Measurements from ENCODE around the gene TMEM178B.

TMEM178B gene

DNA sequence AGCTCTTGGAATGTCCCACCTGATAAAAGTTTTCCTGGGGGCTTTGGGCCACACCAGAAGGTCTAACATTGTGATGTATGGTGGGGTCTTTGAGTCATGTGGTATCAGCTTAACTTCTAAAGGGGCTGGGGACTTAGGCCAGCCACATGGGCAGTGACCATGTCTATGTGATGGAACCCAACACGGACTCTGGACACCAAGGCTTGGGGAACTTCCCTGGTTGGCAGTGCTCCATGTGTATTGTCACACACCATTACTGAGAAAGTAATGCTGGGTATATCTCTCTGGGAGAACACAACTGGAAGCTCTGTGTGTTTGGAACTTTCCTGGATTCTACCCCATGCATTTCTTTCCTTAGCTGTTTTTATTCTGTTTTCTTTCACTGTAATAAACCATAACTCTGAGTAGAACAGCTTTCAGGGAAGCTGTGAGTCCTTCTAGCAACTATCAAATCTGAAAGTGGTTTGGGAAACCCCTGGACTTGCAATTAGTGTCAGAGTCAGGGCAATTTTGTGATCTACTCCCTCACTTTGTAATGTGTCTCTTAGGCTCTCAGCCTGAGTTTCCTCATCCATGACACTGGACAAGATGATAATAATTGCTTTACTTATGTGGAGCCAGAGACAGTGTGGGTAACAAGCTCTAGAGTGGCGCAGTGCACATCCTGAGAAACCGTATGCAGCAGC, 448.9 kb downstream of the TMEM178B start:
- no peak overlapping the region for H3K4me3 ChIP-seq (ENCODE audit: low read length)
- TF ChIP-seq ZNF274 (IDR thresholded peaks at IDR 0.05; ENCODE audit: low read depth, low read length) = no peak

GRCh38 chr7:141525973-141526514, 452.2 kb downstream of the TMEM178B start:
- no peak for TF ChIP-seq ZNF274 (IDR thresholded peaks at IDR 0.05; ENCODE audit: low read depth, low read length)
- H3K4me3 ChIP-seq (ENCODE audit: low read length) = no peak overlapping the region

DNA sequence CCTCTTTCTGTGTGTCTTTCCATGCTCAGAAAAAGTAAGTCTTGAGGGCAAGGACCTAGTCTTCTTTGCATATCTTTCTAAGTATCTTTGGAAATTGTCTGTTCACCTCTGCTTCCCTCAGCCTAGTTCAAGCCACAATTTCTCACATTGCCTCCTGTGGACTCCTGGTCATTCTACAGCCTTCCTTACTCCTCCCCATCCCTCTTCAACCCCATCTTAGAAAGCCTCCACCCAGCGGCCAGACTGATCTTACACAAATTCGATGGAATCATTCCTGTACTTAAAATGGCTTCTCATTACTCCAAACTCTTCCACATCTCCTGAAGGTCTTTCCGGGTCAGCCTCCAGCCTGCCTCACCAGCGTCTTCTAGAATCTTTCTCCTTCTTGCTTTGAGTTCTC, 453.2 kb downstream of the TMEM178B start:
- no peak overlapping the region for H3K4me3 ChIP-seq (ENCODE audit: low read length)
- no peak for TF ChIP-seq ZNF274 (IDR thresholded peaks at IDR 0.05; ENCODE audit: low read depth, low read length)

DNA sequence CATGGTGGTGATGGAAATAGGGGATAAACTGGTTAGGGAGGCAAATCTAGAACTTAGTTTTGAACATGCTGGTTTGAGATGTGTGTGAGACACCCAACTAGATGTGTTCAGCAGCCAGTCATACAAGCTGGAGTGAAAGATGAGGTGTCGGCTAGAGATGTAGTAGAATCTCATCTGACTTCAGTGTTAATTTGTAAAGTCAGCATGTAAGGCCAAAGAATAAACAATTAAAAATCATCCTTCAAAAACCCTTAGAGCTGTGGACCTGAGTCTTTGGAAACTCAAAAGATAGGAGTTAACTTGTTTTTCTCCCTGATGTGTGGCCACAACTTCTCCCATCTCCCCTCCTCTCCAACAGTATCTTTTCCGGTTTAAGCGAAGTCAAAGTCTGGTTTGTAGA, 454.5 kb downstream of the TMEM178B start:
- no peak overlapping the region for H3K4me3 ChIP-seq (ENCODE audit: low read length)
- no peak for TF ChIP-seq ZNF274 (IDR thresholded peaks at IDR 0.05; ENCODE audit: low read depth, low read length)

All from GM08714 (cell line).